MCF 10A (cell line): ENCODE results near the gene DHRS4. TPM values are rescaled to one million over a fixed set of nuclear protein-coding genes. Genes with fewer than 3 reads are reported as not detected.

Source experiments
- BruUV-seq: library from RNA; stranded (reverse); fragments of 400-500 nt; replicated peaks from 2 replicates; lab custom pipeline; 2021; lab: Mats Ljungman, UMichigan
- CTCF ChIA-PET: fragments of 300-600 bp; sonication (Branson Sonifier 250); formaldehyde crosslinking; extraction: SDS; loops from one replicate; lab custom pipeline; 2021; ENCODE audit warnings: antibody characterized with exemption, inconsistent platforms; lab: Yijun Ruan, JAX
- POLR2A ChIA-PET: fragments of 300-600, 350-650 bp; sonication (Branson Sonifier 250); formaldehyde crosslinking; extraction: SDS; loops from one replicate; lab custom pipeline; 2020; ENCODE audit warnings: antibody characterized with exemption, inconsistent platforms; lab: Yijun Ruan, JAX
- DNase-seq: peaks from one replicate; pipeline ENCODE4 v3.0.0-alpha.2; 2018; ENCODE audit not compliant: unreplicated experiment
- H3K27ac Mint-ChIP-seq: one replicate; pipeline ENCODE4 v1.8.0; 2022; ENCODE audit warnings: mild to moderate bottlenecking, low read depth, mixed read lengths; ENCODE audit not compliant: unreplicated experiment
- H3K27me3 Mint-ChIP-seq: one replicate; pipeline ENCODE4 v1.8.0; 2022; ENCODE audit warnings: mixed read lengths; ENCODE audit not compliant: insufficient read depth, unreplicated experiment
- H3K36me3 Mint-ChIP-seq: one replicate; pipeline ENCODE4 v1.8.0; 2022; ENCODE audit warnings: mild to moderate bottlenecking, moderate library complexity, mixed read lengths; ENCODE audit not compliant: insufficient read depth, unreplicated experiment
- H3K4me1 Mint-ChIP-seq: one replicate; pipeline ENCODE4 v1.8.0; 2022; ENCODE audit warnings: mixed read lengths; ENCODE audit not compliant: insufficient read depth, unreplicated experiment
- H3K4me3 Mint-ChIP-seq: one replicate; pipeline ENCODE4 v1.8.0; 2022; ENCODE audit warnings: mild to moderate bottlenecking, moderate library complexity, mixed read lengths; ENCODE audit not compliant: unreplicated experiment
- H3K9me3 Mint-ChIP-seq: one replicate; pipeline ENCODE4 v1.8.0; 2022; ENCODE audit warnings: mixed read lengths; ENCODE audit not compliant: unreplicated experiment
- CTCF ChIP-seq: fragments of 200-600 bp; IDR thresholded peaks from one replicate; pipeline ENCODE4 v1.8.0; 2022; ENCODE audit warnings: antibody characterized with exemption, mild to moderate bottlenecking; ENCODE audit not compliant: unreplicated experiment
- intact Hi-C: fragments of 100-400 bp; cut with micrococcal nuclease; formaldehyde crosslinking; loops from 2 replicates; pipeline ENCODE4 v1.14.1; 2022
- total RNA-seq: library from RNA; stranded (reverse); gene quantifications from 2 replicates; pipeline ENCODE4 v1.2.3, GENCODE V29; 2022

Gene DHRS4
- total RNA-seq, 1 experiment from 2014 or later: 32.5 TPM

- intact Hi-C loops: no loop called here
- ChIA-PET POLR2A (no interaction called here), CTCF (interaction anchor here (0.6 to 3.4 kb wide), 4 partner anchors 15 to 383 kb away, joined by 3 to 19 read pairs (median 11); no protein-coding TSS in a partner anchor)
- no peak for DNase-seq
- TF ChIP-seq CTCF: no peak
- no peak overlapping the region for H3K4me3 Mint-ChIP-seq
- BruUV-seq: no TSS peak
- H3K36me3 Mint-ChIP-seq: no peaks in the 10 kb centered on the region
- no peaks in the 10 kb centered on the region for H3K27me3 Mint-ChIP-seq
- H3K27ac Mint-ChIP-seq: no peak overlapping the region
- no peaks in the 10 kb centered on the region for H3K9me3 Mint-ChIP-seq
- H3K4me1 Mint-ChIP-seq: no peaks in the 10 kb centered on the region
Observed at GRCh38 chr14:23925523-23926075, 28.0 kb upstream of the DHRS4 start.

- CTCF ChIA-PET: interaction anchor here (0.9 to 3.4 kb wide), 2 partner anchors 9 to 295 kb away, joined by 4 to 18 read pairs; no protein-coding TSS in a partner anchor
- POLR2A ChIA-PET: interaction anchor here (0.6 kb wide), 1 partner anchor 9 kb away, joined by 3 read pairs; no protein-coding TSS in a partner anchor
- no peaks in the 10 kb centered on the region for H3K27me3 Mint-ChIP-seq
- no peaks in the 10 kb centered on the region for H3K4me1 Mint-ChIP-seq
- intact Hi-C loops: no loop called here
- no TSS peak for BruUV-seq
- no peaks in the 10 kb centered on the region for H3K36me3 Mint-ChIP-seq
- TF ChIP-seq CTCF: no peak
- no peak for DNase-seq
- no peak overlapping the region for H3K27ac Mint-ChIP-seq
- no peak overlapping the region for H3K4me3 Mint-ChIP-seq
- H3K9me3 Mint-ChIP-seq: no peaks in the 10 kb centered on the region
Observed at GRCh38 chr14:23926543-23926942, 27.0 kb upstream of the DHRS4 start.

GRCh38 chr14:23929136-23929535, 24.4 kb upstream of the DHRS4 start:
- Mint-ChIP-seq H3K27ac (no peak overlapping the region), H3K4me1 (no peaks in the 10 kb centered on the region), H3K27me3 (no peaks in the 10 kb centered on the region), H3K9me3 (no peaks in the 10 kb centered on the region), H3K36me3 (no peaks in the 10 kb centered on the region), H3K4me3 (no peak overlapping the region)
- intact Hi-C loops: loop anchor here (1.0 kb wide), 3 partner anchors 202 to 297 kb away; no protein-coding TSS in a partner anchor
- POLR2A ChIA-PET: no interaction called here
- BruUV-seq: no TSS peak
- DNase-seq: no peak
- TF ChIP-seq CTCF: no peak
- CTCF ChIA-PET: interaction anchor here (0.5 to 7.4 kb wide), 9 partner anchors 9 to 359 kb away, joined by 3 to 71 read pairs (median 5); no protein-coding TSS in a partner anchor

- Mint-ChIP-seq H3K36me3 (no peaks in the 10 kb centered on the region), H3K27ac (no peak overlapping the region), H3K9me3 (no peaks in the 10 kb centered on the region), H3K27me3 (no peaks in the 10 kb centered on the region), H3K4me3 (no peak overlapping the region), H3K4me1 (no peaks in the 10 kb centered on the region)
- TF ChIP-seq CTCF: peak; percentile 73
- peak; percentile 80 for DNase-seq
- no TSS peak for BruUV-seq
- POLR2A ChIA-PET: interaction anchor here (0.7 kb wide), 1 partner anchor 316 kb away, joined by 3 read pairs; no protein-coding TSS in a partner anchor
- intact Hi-C loops: loop anchor here (1.0 to 2.0 kb wide), 4 partner anchors 203 to 341 kb away; no protein-coding TSS in a partner anchor
- CTCF ChIA-PET: interaction anchor here (0.6 to 7.4 kb wide), 17 partner anchors 9 to 455 kb away, joined by 3 to 71 read pairs (median 5); partner anchors contain the start of gene DHRS4
Observed at GRCh38 chr14:23929822-23930294, 23.7 kb upstream of the DHRS4 start.
